PC-3 (cell line): ENCODE results near the gene C4orf33.

Source experiments
- CTCF ChIP-seq: fragments of 300-600 bp; sonication (generic); conservative IDR thresholded peaks from 2 replicates; pipeline ENCODE4 v1.5.1; 2017; ENCODE audit warnings: antibody characterized with exemption, low read depth, mild to moderate bottlenecking, low read length
- EZH2 ChIP-seq: fragments of 300-600 bp; sonication (generic); IDR thresholded peaks from one replicate; pipeline ENCODE4 v1.6.1; 2017; ENCODE audit warnings: antibody characterized with exemption, mild to moderate bottlenecking, low read length; ENCODE audit not compliant: unreplicated experiment
- EZH2phosphoT487 ChIP-seq: fragments of 300-600 bp; sonication (generic); IDR thresholded peaks from 2 replicates; pipeline ENCODE4 v1.6.1; 2018; ENCODE audit warnings: mild to moderate bottlenecking, antibody characterized with exemption, low read length, borderline replicate concordance

GRCh38 chr4:129145222-129145730 is 49.3 kb downstream of the C4orf33 start:
- TF ChIP-seq CTCF (no peak), EZH2 (no peak), EZH2phosphoT487 (no peak)
